Endothelial cell of umbilical vein (primary cell): Measurements from ENCODE around the gene FAM13B. TPM values are rescaled to one million over a fixed set of nuclear protein-coding genes. Genes with fewer than 3 reads are reported as not detected.

Source experiments
- BruUV-seq: library from RNA; stranded (reverse); fragments of 400-500 nt; replicated peaks from 2 replicates; lab custom pipeline; 2021; lab: Mats Ljungman, UMichigan
- CTCF ChIA-PET: fragments of 300-600, 350-600 bp; sonication (Branson Sonifier 250); formaldehyde crosslinking; loops from one replicate; lab custom pipeline; 2021; ENCODE audit warnings: antibody characterized with exemption, inconsistent platforms; lab: Charles Lee
- POLR2A ChIA-PET: fragments of 300-600, 350-600 bp; sonication (Branson Sonifier 250); formaldehyde crosslinking; loops from one replicate; lab custom pipeline; 2021; ENCODE audit warnings: antibody characterized with exemption, inconsistent platforms; lab: Charles Lee
- DNase-seq: peaks from one replicate; pipeline ENCODE4 v3.0.0-alpha.2; 2011; ENCODE audit warnings: low read depth, low spot score
- FAIRE-seq: peaks from 2 replicates; lab custom pipeline; 2011; peaks lifted over from hg19 to GRCh38; lab: Jason Lieb, UNC
- H2AFZ ChIP-seq: 2 replicates; pipeline ENCODE4 v1.6.0; 2012; ENCODE audit warnings: low read depth, low read length, control low read depth, inconsistent platforms
- H3K27ac ChIP-seq: 2 replicates; pipeline ENCODE4 v1.5.1; 2011; ENCODE audit warnings: low read depth, mild to moderate bottlenecking, control low read depth, low read length, moderate library complexity; ENCODE audit not compliant: insufficient read depth
- H3K27me3 ChIP-seq, 2 experiments: 2 replicates each; pipeline versions ENCODE4 v1.6.0 to v1.6.1; 2011; ENCODE audit warnings: low read length in 2 of 2, mixed read lengths in 1 of 2; ENCODE audit not compliant: control insufficient read depth in 2 of 2, insufficient read depth in 2 of 2
- H3K36me3 ChIP-seq, 2 experiments: 2 replicates in 1 of 2; 3 replicates in 1 of 2; pipeline ENCODE4 v1.5.1; 2011; ENCODE audit warnings: low read length in 2 of 2, mild to moderate bottlenecking in 1 of 2, moderate library complexity in 1 of 2; ENCODE audit not compliant: control insufficient read depth in 2 of 2, insufficient read depth in 2 of 2; ENCODE audit errors: extremely low read depth in 1 of 2
- H3K4me1 ChIP-seq: 3 replicates; pipeline ENCODE4 v1.5.1; 2011; ENCODE audit warnings: mild to moderate bottlenecking, low read length; ENCODE audit not compliant: control insufficient read depth, insufficient read depth; ENCODE audit errors: extremely low read depth
- H3K4me2 ChIP-seq: 2 replicates; pipeline ENCODE4 v1.6.1; 2011; ENCODE audit warnings: low read length, control low read depth, mixed read lengths; ENCODE audit not compliant: insufficient read depth
- H3K4me3 ChIP-seq, 3 experiments: fragments of 200-600 bp in 1 of 3; sonication (generic), shearing (Covaris generic) in 1 of 3; replicated peaks in 1 of 3; 2 replicates each; pipeline ENCODE4 v1.5.1; 2011 to 2016; ENCODE audit warnings: control low read depth in 3 of 3, low read length in 3 of 3, mild to moderate bottlenecking in 2 of 3, inconsistent platforms in 1 of 3, low read depth in 1 of 3, moderate library complexity in 1 of 3; ENCODE audit not compliant: insufficient read depth in 1 of 3
- H3K79me2 ChIP-seq: 2 replicates; pipeline ENCODE4 v1.6.0; 2012; ENCODE audit warnings: low read length, inconsistent platforms; ENCODE audit not compliant: control insufficient read depth, insufficient read depth
- H3K9ac ChIP-seq: replicated peaks from 2 replicates; pipeline ENCODE3; 2011; ENCODE audit warnings: low read length, control low read depth; ENCODE audit not compliant: insufficient read depth; ENCODE audit errors: extremely low read depth
- H3K9me1 ChIP-seq: replicated peaks from 3 replicates; pipeline ENCODE4 v1.6.0; 2011; ENCODE audit warnings: mild to moderate bottlenecking, low read length; ENCODE audit not compliant: control insufficient read depth, insufficient read depth; ENCODE audit errors: extremely low read depth
- H3K9me3 ChIP-seq: replicated peaks from 2 replicates; pipeline ENCODE4 v1.5.1; 2012; ENCODE audit warnings: low read length, inconsistent platforms; ENCODE audit not compliant: control insufficient read depth, insufficient read depth
- H4K20me1 ChIP-seq: replicated peaks from 2 replicates; pipeline ENCODE3; 2011; ENCODE audit warnings: mild to moderate bottlenecking, low read length; ENCODE audit not compliant: control insufficient read depth, insufficient read depth; ENCODE audit errors: extremely low read depth
- CTCF ChIP-seq, 2 donors: IDR thresholded peaks; 1 replicate in 1 of 2; 2 replicates in 1 of 2; pipeline ENCODE4 v1.5.1; 2011; ENCODE audit warnings: low read length in 2 of 2, mild to moderate bottlenecking in 2 of 2, moderate library complexity in 2 of 2, control low read depth in 1 of 2, inconsistent platforms in 1 of 2, low read depth in 1 of 2; ENCODE audit not compliant: insufficient read depth in 1 of 2; ENCODE audit errors: extremely low read depth in 1 of 2
- EZH2 ChIP-seq: IDR thresholded peaks from 2 replicates; pipeline ENCODE4 v1.6.1; 2012; ENCODE audit warnings: borderline replicate concordance, low read depth, mild to moderate bottlenecking, moderate library complexity, low read length, inconsistent platforms; ENCODE audit not compliant: severe bottlenecking
- FOS ChIP-seq: IDR thresholded peaks from 2 replicates; pipeline ENCODE4 v1.6.1; 2011; ENCODE audit warnings: mild to moderate bottlenecking, low read length, moderate library complexity, borderline replicate concordance; ENCODE audit not compliant: insufficient read depth
- GATA2 ChIP-seq: IDR thresholded peaks from 2 replicates; pipeline ENCODE4 v1.7.0; 2011; ENCODE audit warnings: low read depth, mild to moderate bottlenecking, moderate library complexity, mixed read lengths, low read length; ENCODE audit not compliant: insufficient read length, insufficient read depth
- JUN ChIP-seq: IDR thresholded peaks from 2 replicates; pipeline ENCODE4 v1.6.1; 2011; ENCODE audit warnings: borderline replicate concordance, low read depth; ENCODE audit not compliant: insufficient read length, insufficient read depth
- MYC ChIP-seq: IDR thresholded peaks from one replicate; pipeline ENCODE4 v1.6.1; 2011; ENCODE audit warnings: mild to moderate bottlenecking, low read depth, low read length
- POLR2A ChIP-seq: IDR thresholded peaks from 2 replicates; pipeline ENCODE4 v1.6.1; 2012; ENCODE audit warnings: low read depth, mild to moderate bottlenecking, control low read depth, low read length
- POLR2AphosphoS5 ChIP-seq: IDR thresholded peaks from 2 replicates; pipeline ENCODE4 v1.6.1; 2012; ENCODE audit warnings: low read depth, mild to moderate bottlenecking, control low read depth, low read length, moderate library complexity; ENCODE audit not compliant: insufficient read depth
- dilution Hi-C: fragments of 300-500 bp; cut with MboI; formaldehyde crosslinking; loops from one replicate; pipeline ENCODE4 v1.15.0; 2019; ENCODE audit warnings: low sequenced_read_pairs; ENCODE audit not compliant: extremely low pct_ligation_motif_present
- intact Hi-C: fragments of 100-400 bp; cut with micrococcal nuclease; formaldehyde crosslinking; loops from one replicate; pipeline ENCODE4 v1.10.0; 2022
- polyA plus RNA-seq, 4 experiments: library from polyadenylated mRNA; depleted of rRNA in 3 of 4; stranded (reverse) in 3 of 4; unstranded in 1 of 4; fragments of >200 nt; gene quantifications; 2 replicates each; pipeline versions ENCODE4 v1.2.1 to v1.2.3, GENCODE V29; 2011 to 2012; ENCODE audit warnings: missing spikeins in 1 of 4
- total RNA-seq: library from RNA; stranded (reverse); gene quantifications from 2 replicates; pipeline ENCODE4 v1.2.3, GENCODE V29; 2021
- TF ChIP-seq, protein P1 (sequence below): IDR thresholded peaks from 2 replicates; pipeline ENCODE4 v1.6.1; 2011; ENCODE audit not compliant: insufficient read depth, insufficient read length

FAM13B gene
- total and polyA plus RNA-seq, 2 donors (not counting 3 experiments of a cell fraction or from before 2014, with no cell fraction given), result 8.7 to 25.4 TPM

DNA sequence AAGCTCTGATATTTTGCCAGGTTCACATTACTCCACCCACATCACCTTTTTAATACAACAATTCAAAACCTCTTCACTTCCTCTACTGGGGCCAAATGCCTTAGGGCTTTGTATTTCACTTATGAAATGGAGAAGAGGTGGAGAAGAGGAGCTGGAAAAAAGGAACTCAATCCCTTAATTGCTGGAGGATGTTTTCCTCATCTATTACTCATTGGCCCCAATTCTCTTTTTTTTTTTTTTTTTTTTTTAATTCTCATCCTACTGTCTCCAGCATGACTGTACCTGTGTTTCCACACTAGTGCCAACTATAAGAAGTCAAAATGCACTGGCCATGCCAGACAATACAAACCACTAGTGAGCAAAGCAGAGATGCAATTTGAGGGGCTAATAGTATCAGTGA is 20.9 kb downstream of the FAM13B start:
- CTCF ChIA-PET, result interaction anchor here (1.0 kb wide), 1 partner anchor 233 kb away, joined by 3 read pairs; no protein-coding TSS in a partner anchor
- intact Hi-C loops, result no loop called here

More for the DNA sequence above, 20.9 kb downstream of the FAM13B start:
- Histone ChIP-seq H3K27me3 (no peaks in the 10 kb centered on the region), H3K4me2 (no peak overlapping the region), H3K36me3 (peaks cover 2 to 7% of the 10 kb centered on the region in 2 experiments), H4K20me1 (no peaks in the 10 kb centered on the region), H3K27ac (no peak overlapping the region), H3K9me1 (no peaks in the 10 kb centered on the region), H3K79me2 (peaks cover 7% of the 10 kb centered on the region), H3K9ac (no peak overlapping the region), H3K9me3 (no peaks in the 10 kb centered on the region), H3K4me1 (no peaks in the 10 kb centered on the region), H2AFZ (no peak overlapping the region), H3K4me3 (no peak overlapping the region)
- TF ChIP-seq POLR2AphosphoS5 (no peak), JUN (no peak), CTCF (IDR thresholded peaks at IDR 0.05; ENCODE audit: extremely low read depth in 1 of 2, insufficient read depth in 1 of 2, low read depth in 1 of 2, low read length in 2 of 2) (no peak), FOS (no peak), EZH2 (no peak), GATA2 (no peak), MYC (no peak), POLR2A (no peak)
- TF ChIP-seq, protein P1, sequence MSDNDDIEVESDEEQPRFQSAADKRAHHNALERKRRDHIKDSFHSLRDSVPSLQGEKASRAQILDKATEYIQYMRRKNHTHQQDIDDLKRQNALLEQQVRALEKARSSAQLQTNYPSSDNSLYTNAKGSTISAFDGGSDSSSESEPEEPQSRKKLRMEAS, result no peak
- DNase-seq (no peak), FAIRE-seq (no peak)
- dilution Hi-C loops, result no loop called here
- POLR2A ChIA-PET, result no interaction called here
- no TSS peak for BruUV-seq
